Esophagus squamous epithelium (tissue), 4 donors: ENCODE results near the gene LAPTM5.

Experiments used
- CTCF ChIP-seq, 6 experiments: fragments of 450-650 bp in 4 of 6; fragments of 200-600 bp in 2 of 6; sonication (generic) in 2 of 6; IDR thresholded peaks; one replicate each; pipeline ENCODE4 v1.5.1; 2016 to 2019; ENCODE audit warnings: antibody characterized with exemption in 6 of 6, mild to moderate bottlenecking in 4 of 6, moderate library complexity in 4 of 6
- POLR2A ChIP-seq, 4 donors: fragments of 450-650 bp; IDR thresholded peaks; one replicate each; pipeline ENCODE4 v1.6.1; 2017; ENCODE audit warnings: antibody characterized with exemption in 4 of 4, mild to moderate bottlenecking in 4 of 4, moderate library complexity in 3 of 4

- TF ChIP-seq CTCF (IDR thresholded peaks at IDR 0.05) = no peak
- TF ChIP-seq POLR2A (IDR thresholded peaks at IDR 0.05) = no peak
These were observed 5.0 kb downstream of the LAPTM5 start for GRCh38 chr1:30752651-30752908.
